Measurements from ENCODE around the gene SMARCA4.
A peak's percentile ranks its signal among the peaks of the same experiment; 100 is the strongest.
"Not testable (repeated sequence)": the region's sequence is repeated elsewhere in the genome, so short reads cannot be mapped to it uniquely, and the experiment has no call there.

SMARCA4 gene

GRCh38 chr19:11070123-11070522, 109.3 kb downstream of the SMARCA4 start:
- no peak for ATAC-seq

GRCh38 chr19:11073568-11073967, 112.7 kb downstream of the SMARCA4 start:
- ATAC-seq = no peak

GRCh38 chr19:11076792-11077191, 116.0 kb downstream of the SMARCA4 start:
- ATAC-seq = not testable (repeated sequence)

- ATAC-seq = no peak
These were observed 118.1 kb downstream of the SMARCA4 start for GRCh38 chr19:11078893-11079292.

GRCh38 chr19:11079999-11080398, 119.2 kb downstream of the SMARCA4 start:
- no peak for ATAC-seq

GRCh38 chr19:11087870-11088505, 127.2 kb downstream of the SMARCA4 start:
- ATAC-seq = no peak

- ATAC-seq = no peak
These were observed 127.8 kb downstream of the SMARCA4 start for GRCh38 chr19:11088506-11089253.

- peak; percentile 49 to 52 for ATAC-seq
These were observed 128.6 kb downstream of the SMARCA4 start, which contains the start of gene LDLR for GRCh38 chr19:11089254-11090013. LDLR (plus strand) TSS chr19:11089463; CDS start chr19:11089549, 86 bp downstream.

GRCh38 chr19:11090014-11090263, 129.1 kb downstream of the SMARCA4 start:
- ATAC-seq = peak; percentile 1 to 7

GRCh38 chr19:11090264-11090996, 129.6 kb downstream of the SMARCA4 start:
- peak; percentile 84 to 89 for ATAC-seq

GRCh38 chr19:11090997-11091702, 130.3 kb downstream of the SMARCA4 start:
- no peak for ATAC-seq

- no peak for ATAC-seq
These were observed 130.9 kb downstream of the SMARCA4 start for GRCh38 chr19:11091703-11092153.

GRCh38 chr19:11092181-11092538, 131.3 kb downstream of the SMARCA4 start:
- peak; percentile 17 to 22 for ATAC-seq

- no peak for ATAC-seq
These were observed 132.9 kb downstream of the SMARCA4 start for GRCh38 chr19:11093689-11094238.

GRCh38 chr19:11094520-11094894, 133.7 kb downstream of the SMARCA4 start:
- no peak for ATAC-seq

- ATAC-seq = peak; percentile 58 to 60
These were observed 135.5 kb downstream of the SMARCA4 start for GRCh38 chr19:11096210-11096841.

GRCh38 chr19:11097367-11097766, 136.5 kb downstream of the SMARCA4 start:
- not testable (repeated sequence) for ATAC-seq

- no peak for ATAC-seq
These were observed 137.5 kb downstream of the SMARCA4 start for GRCh38 chr19:11098327-11098726.

- ATAC-seq = no peak
These were observed 138.0 kb downstream of the SMARCA4 start for GRCh38 chr19:11098861-11099260.

GRCh38 chr19:11100049-11100448, 139.2 kb downstream of the SMARCA4 start:
- no peak for ATAC-seq

- no peak for ATAC-seq
These were observed 140.2 kb downstream of the SMARCA4 start for GRCh38 chr19:11101057-11101456.

GRCh38 chr19:11102944-11103343, 142.1 kb downstream of the SMARCA4 start:
- ATAC-seq = no peak

All from activated CD4-positive, CD25-positive, alpha-beta regulatory T cell treated with anti-CD3 and anti-CD28 coated beads, Interleukin-2, amount 50 U/mL, for 24 hours (primary cell).